Fibroblast of the conjunctiva (primary cell): ENCODE data around the gene GNG3.
"Not testable (repeated sequence)": the region's sequence is repeated elsewhere in the genome, so short reads cannot be mapped to it uniquely, and the experiment has no call there.

ENCODE experiments used
- DNase-seq: peaks from one replicate; pipeline ENCODE4 v3.0.0-alpha.2; 2010; ENCODE audit warnings: low read depth

Gene GNG3

GRCh38 chr11:62716816-62717215 lies 9.3 kb downstream of the GNG3 start:
- DNase-seq, result no peak

- no peak for DNase-seq
Observed at GRCh38 chr11:62719302-62719978, 12.0 kb downstream of the GNG3 start.

- DNase-seq, result peak; percentile 24
Observed at GRCh38 chr11:62721994-62722393, 14.5 kb downstream of the GNG3 start.

- DNase-seq, result no peak
Observed at GRCh38 chr11:62724171-62724570, 16.7 kb downstream of the GNG3 start.

GRCh38 chr11:62725646-62726045 lies 18.2 kb downstream of the GNG3 start:
- no peak for DNase-seq

GRCh38 chr11:62726156-62726914 lies 18.9 kb downstream of the GNG3 start:
- no peak for DNase-seq

- peak; percentile 17 for DNase-seq
Observed at GRCh38 chr11:62726915-62727164, 19.4 kb downstream of the GNG3 start.

- peak; percentile 99 for DNase-seq
Observed at GRCh38 chr11:62727165-62727871, 19.8 kb downstream of the GNG3 start, which contains the start of gene HNRNPUL2. HNRNPUL2 (minus strand) TSS chr11:62727457; CDS start chr11:62727156, 301 bp downstream.

GRCh38 chr11:62727872-62728170 lies 20.3 kb downstream of the GNG3 start:
- peak; percentile 96 for DNase-seq

- DNase-seq, result peak; percentile 68
Observed at GRCh38 chr11:62728171-62728988, 20.9 kb downstream of the GNG3 start, which contains the start of gene TTC9C. TTC9C (plus strand) TSS chr11:62728486; CDS start chr11:62728849, 363 bp downstream.

- not testable (repeated sequence) for DNase-seq
Observed at GRCh38 chr11:62730076-62730475, 22.6 kb downstream of the GNG3 start.

GRCh38 chr11:62732830-62733229 lies 25.4 kb downstream of the GNG3 start:
- peak; percentile 22 for DNase-seq

- no peak for DNase-seq
Observed at GRCh38 chr11:62737196-62737595, 29.7 kb downstream of the GNG3 start.

GRCh38 chr11:62747475-62748160 lies 40.1 kb downstream of the GNG3 start:
- no peak for DNase-seq

GRCh38 chr11:62749931-62750330 lies 42.5 kb downstream of the GNG3 start:
- not testable (repeated sequence) for DNase-seq

- no peak for DNase-seq
Observed at GRCh38 chr11:62752177-62752785, 44.8 kb downstream of the GNG3 start.

GRCh38 chr11:62752994-62753735 lies 45.7 kb downstream of the GNG3 start:
- DNase-seq, result no peak

GRCh38 chr11:62753736-62754603 lies 46.5 kb downstream of the GNG3 start, which contains the start of gene ZBTB3:
ZBTB3 (minus strand) TSS chr11:62754160; CDS start chr11:62753664, 496 bp downstream.
- peak; percentile 99 for DNase-seq

GRCh38 chr11:62755086-62755615 lies 47.7 kb downstream of the GNG3 start:
- DNase-seq, result no peak
